HepG2 (cell line): ENCODE data around the gene SPCS1. TPM values are rescaled to one million over a fixed set of nuclear protein-coding genes. Genes with fewer than 3 reads are reported as not detected.

Experiments used
- ATF6 ChIP-seq: sonication (generic); formaldehyde crosslinking; conservative IDR thresholded peaks from 2 replicates; pipeline ENCODE4 v1.4.0; 2020; ENCODE audit warnings: missing genetic modification reagents
- ELK4 ChIP-seq: sonication (generic); formaldehyde crosslinking; IDR thresholded peaks from 2 replicates; pipeline ENCODE4 v1.9.0; 2021; ENCODE audit warnings: missing genetic modification reagents, borderline replicate concordance
- GATA4 ChIP-seq: sonication (generic); IDR thresholded peaks from 2 replicates; pipeline ENCODE4 v1.6.1; 2016; ENCODE audit warnings: antibody characterized with exemption, low read depth, borderline replicate concordance
- ONECUT2 ChIP-seq: sonication (generic); formaldehyde crosslinking; IDR thresholded peaks from 2 replicates; pipeline ENCODE4 v1.4.0; 2020; ENCODE audit warnings: missing genetic modification reagents
- PRPF4 ChIP-seq: fragments of 200-400 bp; formaldehyde crosslinking; IDR thresholded peaks from 2 replicates; pipeline ENCODE4 v1.6.1; 2016; ENCODE audit warnings: low read length, low read depth; ENCODE audit not compliant: poor library complexity, severe bottlenecking
- RNF2 ChIP-seq: fragments of 450-650 bp; conservative IDR thresholded peaks from 2 replicates; pipeline ENCODE4 v1.6.1; 2016; ENCODE audit warnings: low read depth
- TAF1 ChIP-seq: sonication (generic); formaldehyde crosslinking; IDR thresholded peaks from 2 replicates; pipeline ENCODE4 v1.4.0; 2020; ENCODE audit warnings: missing genetic modification reagents
- ZBTB1 ChIP-seq: sonication (generic); formaldehyde crosslinking; IDR thresholded peaks from 2 replicates; pipeline ENCODE4 v1.4.0; 2020; ENCODE audit warnings: missing genetic modification reagents, borderline replicate concordance
- ZHX1 ChIP-seq: sonication (generic); formaldehyde crosslinking; IDR thresholded peaks from 2 replicates; pipeline ENCODE4 v1.8.1; 2022; ENCODE audit warnings: low read depth, mild to moderate bottlenecking, missing genetic modification reagents
- ZNF230 ChIP-seq: sonication (generic); formaldehyde crosslinking; IDR thresholded peaks from 2 replicates; pipeline ENCODE4 v1.4.0; 2020; ENCODE audit warnings: mild to moderate bottlenecking, missing genetic modification reagents
- ZNF292 ChIP-seq: sonication (generic); formaldehyde crosslinking; IDR thresholded peaks from 2 replicates; pipeline ENCODE4 v1.8.1; 2022; ENCODE audit warnings: mild to moderate bottlenecking, low read depth, missing genetic modification reagents, borderline replicate concordance
- ZNF333 ChIP-seq: sonication (generic); formaldehyde crosslinking; IDR thresholded peaks from 2 replicates; pipeline ENCODE4 v1.4.0; 2020; ENCODE audit warnings: mild to moderate bottlenecking, missing genetic modification reagents, borderline replicate concordance
- ZNF629 ChIP-seq: sonication (generic); formaldehyde crosslinking; conservative IDR thresholded peaks from 2 replicates; pipeline ENCODE4 v1.5.0; 2020; ENCODE audit warnings: missing genetic modification reagents
- ZNF644 ChIP-seq: IDR thresholded peaks from 2 replicates; pipeline ENCODE4 v1.6.1; 2016; ENCODE audit warnings: low read depth
- ZNF660 ChIP-seq: sonication (generic); formaldehyde crosslinking; IDR thresholded peaks from 2 replicates; pipeline ENCODE4 v1.5.1; 2020; ENCODE audit warnings: mild to moderate bottlenecking, low read depth, missing genetic modification reagents, borderline replicate concordance
- ZNF891 ChIP-seq: sonication (generic); formaldehyde crosslinking; IDR thresholded peaks from 2 replicates; pipeline ENCODE4 v1.5.0; 2020; ENCODE audit warnings: mild to moderate bottlenecking, missing genetic modification reagents
- polyA plus RNA-seq, 8 experiments: library from polyadenylated mRNA; depleted of rRNA in 3 of 8; stranded (reverse) in 7 of 8; unstranded in 1 of 8; fragments of >200 nt; fragmentation: Illumina TruSeq in 4 of 8; extraction: Trizol in 4 of 8; gene quantifications; 2 replicates each; pipeline versions ENCODE4 v1.2.1 to v1.2.3, GENCODE V29; 2011 to 2016; ENCODE audit warnings: low read depth in 4 of 8, missing spikeins in 1 of 8, mixed read lengths in 1 of 8; ENCODE audit not compliant: insufficient read depth in 1 of 8
- total RNA-seq, 5 experiments: library from RNA; depleted of rRNA; stranded (reverse); fragments of >200 nt; fragmentation: Illumina TruSeq; extraction: Trizol; gene quantifications; 2 replicates each; pipeline ENCODE4 v1.2.3, GENCODE V29; 2016; ENCODE audit warnings: low read depth in 1 of 5

Gene SPCS1
- total and polyA plus RNA-seq, 2 of the 13 experiments (the other 11 are each of a cell fraction or from before 2014, with no cell fraction given), result 84.6 to 120 TPM

GRCh38 chr3:52705688-52706686 lies at the start of gene SPCS1, which contains the start of gene GLT8D1 (continued):
- peak; percentile 67; the same call in 1 of the 2 replicates for TF ChIP-seq RNF2
- no peak for TF ChIP-seq ELK4 (CRISPR knock-in tag)
- TF ChIP-seq ZNF230 (CRISPR knock-in tag), result no peak
- TF ChIP-seq ZBTB1 (CRISPR knock-in tag), result no peak; the same call in 1 of the 2 replicates
- no peak for TF ChIP-seq PRPF4
- no peak for TF ChIP-seq ATF6
- peak; percentile 62 for TF ChIP-seq ZNF292
- no peak for TF ChIP-seq ZNF660 (CRISPR knock-in tag)
- no peak for TF ChIP-seq ZNF629 (CRISPR knock-in tag)
- TF ChIP-seq GATA4, result peak; percentile 11; the same call in 1 of the 2 replicates
- TF ChIP-seq TAF1 (CRISPR knock-in tag), result peak; percentile 85
- TF ChIP-seq ZNF333 (CRISPR knock-in tag), result peak; percentile 23; the same call in 1 of the 2 replicates
- TF ChIP-seq ONECUT2 (CRISPR knock-in tag), result no peak
- no peak for TF ChIP-seq ZNF644 (CRISPR knock-in tag)
- TF ChIP-seq ZNF891 (CRISPR knock-in tag), result peak; percentile 90
- no peak for TF ChIP-seq ZHX1 (CRISPR knock-in tag)
